ENCODE measurements around the gene GABRP. TPM values are rescaled to one million over a fixed set of nuclear protein-coding genes. Genes with fewer than 3 reads are reported as not detected.

Gene GABRP
- total and polyA plus RNA-seq, 12 donors = 0.03 to 0.26 (median 0.13) TPM; not detected in 7

GRCh38 chr5:170849374-170849773, 65.8 kb downstream of the GABRP start:
- TF ChIP-seq CTCF (IDR thresholded peaks at IDR 0.05) = no peak
- TF ChIP-seq POLR2A (IDR thresholded peaks at IDR 0.05) = no peak
- Histone ChIP-seq H3K9me3 (replicated peaks in 1 of 3) (no peaks in the 10 kb centered on the region), H3K4me3 (no peak overlapping the region), H3K27ac (no peak overlapping the region), H3K27me3 (peaks cover 2% of the 10 kb centered on the region), H3K4me1 (replicated peaks in 1 of 2) (no peaks in the 10 kb centered on the region), H3K36me3 (replicated peaks in 1 of 2) (no peaks in the 10 kb centered on the region)
- WGBS, 4 donors = 70 to 83% (median 76%) methylated on average over 2 of the region's 2 CpGs
- no peak for DNase-seq
- intact Hi-C loops (cut with DNase I) = no loop called here

GRCh38 chr5:170854566-170854965, 71.0 kb downstream of the GABRP start:
- Histone ChIP-seq H3K36me3 (replicated peaks in 1 of 2) (no peaks in the 10 kb centered on the region), H3K9me3 (replicated peaks in 1 of 3) (no peaks in the 10 kb centered on the region), H3K4me3 (no peak overlapping the region), H3K27ac (no peak overlapping the region), H3K27me3 (no peaks in the 10 kb centered on the region), H3K4me1 (replicated peaks in 1 of 2) (no peaks in the 10 kb centered on the region)
- 78 to 84% (median 80%) methylated on average over 6 of the region's 6 CpGs for WGBS, 4 donors
- TF ChIP-seq POLR2A (IDR thresholded peaks at IDR 0.05) (no peak), CTCF (IDR thresholded peaks at IDR 0.05) (no peak)
- DNase-seq = no peak
- intact Hi-C loops (cut with DNase I) = no loop called here

GRCh38 chr5:170857066-170857465, 73.5 kb downstream of the GABRP start:
- intact Hi-C loops (cut with DNase I) = no loop called here
- Histone ChIP-seq H3K27ac (no peak overlapping the region), H3K36me3 (replicated peaks in 1 of 2) (no peaks in the 10 kb centered on the region), H3K4me1 (replicated peaks in 1 of 2) (no peaks in the 10 kb centered on the region), H3K4me3 (no peak overlapping the region), H3K9me3 (replicated peaks in 1 of 3) (peaks cover 0 to 12% (median 0%) of the 10 kb centered on the region in 3 donors), H3K27me3 (no peaks in the 10 kb centered on the region)
- TF ChIP-seq CTCF (IDR thresholded peaks at IDR 0.05) (no peak), POLR2A (IDR thresholded peaks at IDR 0.05) (no peak)
- DNase-seq = no peak
- WGBS, 4 donors = 84 to 90% (median 89%) methylated on average over 2 of the region's 2 CpGs

- DNase-seq = no peak
- Histone ChIP-seq H3K4me3 (no peak overlapping the region), H3K27me3 (no peaks in the 10 kb centered on the region), H3K4me1 (replicated peaks in 1 of 2) (peaks cover 0 to 12% of the 10 kb centered on the region in 2 donors), H3K9me3 (replicated peaks in 1 of 3) (peaks cover 0 to 12% (median 0%) of the 10 kb centered on the region in 3 donors), H3K27ac (no peak overlapping the region), H3K36me3 (replicated peaks in 1 of 2) (no peaks in the 10 kb centered on the region)
- TF ChIP-seq CTCF (IDR thresholded peaks at IDR 0.05) = no peak
- TF ChIP-seq POLR2A (IDR thresholded peaks at IDR 0.05) = no peak
- intact Hi-C loops (cut with DNase I) = no loop called here
These were observed 76.9 kb downstream of the GABRP start for GRCh38 chr5:170860415-170860814.

Measured in adrenal gland (tissue), 12 donors.